ENCODE results near the gene ENKUR. TPM values are rescaled to one million over a fixed set of nuclear protein-coding genes. Genes with fewer than 3 reads are reported as not detected.

Gene ENKUR
- total RNA-seq, 2 donors from 2014 or later = 0.62 TPM; not detected in 1

- TF ChIP-seq POLR2A (IDR thresholded peaks at IDR 0.05) (no peak), POLR2AphosphoS5 (IDR thresholded peaks at IDR 0.05) (no peak)
- TF ChIP-seq, protein P1, sequence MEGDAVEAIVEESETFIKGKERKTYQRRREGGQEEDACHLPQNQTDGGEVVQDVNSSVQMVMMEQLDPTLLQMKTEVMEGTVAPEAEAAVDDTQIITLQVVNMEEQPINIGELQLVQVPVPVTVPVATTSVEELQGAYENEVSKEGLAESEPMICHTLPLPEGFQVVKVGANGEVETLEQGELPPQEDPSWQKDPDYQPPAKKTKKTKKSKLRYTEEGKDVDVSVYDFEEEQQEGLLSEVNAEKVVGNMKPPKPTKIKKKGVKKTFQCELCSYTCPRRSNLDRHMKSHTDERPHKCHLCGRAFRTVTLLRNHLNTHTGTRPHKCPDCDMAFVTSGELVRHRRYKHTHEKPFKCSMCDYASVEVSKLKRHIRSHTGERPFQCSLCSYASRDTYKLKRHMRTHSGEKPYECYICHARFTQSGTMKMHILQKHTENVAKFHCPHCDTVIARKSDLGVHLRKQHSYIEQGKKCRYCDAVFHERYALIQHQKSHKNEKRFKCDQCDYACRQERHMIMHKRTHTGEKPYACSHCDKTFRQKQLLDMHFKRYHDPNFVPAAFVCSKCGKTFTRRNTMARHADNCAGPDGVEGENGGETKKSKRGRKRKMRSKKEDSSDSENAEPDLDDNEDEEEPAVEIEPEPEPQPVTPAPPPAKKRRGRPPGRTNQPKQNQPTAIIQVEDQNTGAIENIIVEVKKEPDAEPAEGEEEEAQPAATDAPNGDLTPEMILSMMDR (IDR thresholded peaks at IDR 0.05) = no peak
- no peaks in the 10 kb centered on the region for H3K9me3 ChIP-seq
- H3K27me3 ChIP-seq (replicated peaks; ENCODE audit: insufficient read depth) = no peaks in the 10 kb centered on the region
- H3K4me1 ChIP-seq (replicated peaks) = no peaks in the 10 kb centered on the region
- H3K27ac ChIP-seq = no peak overlapping the region
- 97% methylated on average over 7 of the region's 7 CpGs for WGBS
- H3K36me3 ChIP-seq = no peaks in the 10 kb centered on the region
- no peak for DNase-seq (ENCODE audit: low spot score)
- no peak overlapping the region for H3K4me3 ChIP-seq
- intact Hi-C loops (cut with DNase I) = no loop called here
Observed at GRCh38 chr10:25061125-25061524, 45.2 kb upstream of the ENKUR start.

DNA sequence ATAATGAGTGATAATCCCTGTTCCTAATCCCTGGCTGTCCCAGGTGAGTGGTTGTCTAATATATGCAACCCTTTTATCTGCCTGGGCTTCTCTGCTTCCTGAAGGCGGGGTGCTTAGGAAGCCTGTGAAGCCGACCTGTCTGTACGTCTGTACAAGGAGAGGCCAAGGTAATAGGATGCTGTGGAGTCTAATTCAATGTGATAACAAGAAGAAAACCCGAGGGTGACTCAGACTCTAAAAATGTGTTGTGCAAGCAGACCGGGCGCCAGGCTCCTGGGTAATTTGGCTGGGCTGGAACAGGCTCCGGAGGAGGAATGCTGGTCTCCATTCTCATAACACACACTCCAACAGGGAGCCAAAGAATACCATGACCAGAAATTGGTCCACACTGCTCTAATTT lies 44.0 kb upstream of the ENKUR start:
- TF ChIP-seq POLR2AphosphoS5 (IDR thresholded peaks at IDR 0.05) (no peak), POLR2A (IDR thresholded peaks at IDR 0.05) (no peak)
- TF ChIP-seq, protein P1 (IDR thresholded peaks at IDR 0.05) = no peak
- intact Hi-C loops (cut with DNase I) = no loop called here
- Histone ChIP-seq H3K4me1 (replicated peaks) (no peaks in the 10 kb centered on the region), H3K4me3 (no peak overlapping the region), H3K27me3 (replicated peaks; ENCODE audit: insufficient read depth) (no peaks in the 10 kb centered on the region), H3K9me3 (no peaks in the 10 kb centered on the region), H3K27ac (no peak overlapping the region), H3K36me3 (no peaks in the 10 kb centered on the region)
- 27% methylated on average over 7 of the region's 7 CpGs for WGBS
- peak; percentile 20 for DNase-seq (ENCODE audit: low spot score)

- Histone ChIP-seq H3K4me3 (no peak overlapping the region), H3K27me3 (replicated peaks; ENCODE audit: insufficient read depth) (no peaks in the 10 kb centered on the region), H3K27ac (no peak overlapping the region), H3K4me1 (replicated peaks) (no peaks in the 10 kb centered on the region), H3K36me3 (no peaks in the 10 kb centered on the region), H3K9me3 (no peaks in the 10 kb centered on the region)
- intact Hi-C loops (cut with DNase I) = no loop called here
- TF ChIP-seq, protein P1 (IDR thresholded peaks at IDR 0.05) = no peak
- no peak for TF ChIP-seq POLR2A (IDR thresholded peaks at IDR 0.05)
- TF ChIP-seq POLR2AphosphoS5 (IDR thresholded peaks at IDR 0.05) = no peak
- WGBS = 82% methylated on average over 4 of the region's 4 CpGs
- DNase-seq (ENCODE audit: low spot score) = no peak
Observed at GRCh38 chr10:25057886-25058285, 41.9 kb upstream of the ENKUR start.

DNA sequence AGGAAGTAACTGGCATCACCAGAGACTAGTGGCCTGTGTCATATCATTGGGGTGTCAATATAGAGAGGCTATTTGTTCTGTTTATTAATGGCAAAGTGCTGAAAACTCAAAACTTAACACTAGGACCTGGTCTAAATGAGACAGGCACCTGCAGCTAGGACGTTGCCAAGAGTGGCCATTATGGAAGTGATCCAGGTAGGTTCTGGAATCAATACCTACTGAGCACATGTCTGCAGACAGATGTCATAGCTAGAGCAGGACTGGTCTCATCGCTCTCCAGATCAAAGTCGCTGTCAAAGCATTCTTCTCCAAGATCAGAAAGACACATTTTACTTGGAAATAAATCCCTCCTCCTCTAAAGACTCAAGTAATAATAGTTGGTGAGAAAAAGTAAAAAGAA lies 40.8 kb upstream of the ENKUR start:
- DNase-seq (ENCODE audit: low spot score) = no peak
- Histone ChIP-seq H3K27me3 (replicated peaks; ENCODE audit: insufficient read depth) (no peaks in the 10 kb centered on the region), H3K36me3 (no peaks in the 10 kb centered on the region), H3K27ac (no peak overlapping the region), H3K4me3 (no peak overlapping the region), H3K4me1 (replicated peaks) (no peaks in the 10 kb centered on the region), H3K9me3 (no peaks in the 10 kb centered on the region)
- 76% methylated on average over 3 of the region's 3 CpGs for WGBS
- TF ChIP-seq POLR2AphosphoS5 (IDR thresholded peaks at IDR 0.05) (no peak), POLR2A (IDR thresholded peaks at IDR 0.05) (no peak)
- TF ChIP-seq, protein P1 (IDR thresholded peaks at IDR 0.05) = no peak
- intact Hi-C loops (cut with DNase I) = no loop called here

GRCh38 chr10:25052012-25052411 lies 36.1 kb upstream of the ENKUR start:
- TF ChIP-seq, protein P1 (IDR thresholded peaks at IDR 0.05) = no peak
- TF ChIP-seq POLR2A (IDR thresholded peaks at IDR 0.05) = no peak
- no peak for TF ChIP-seq POLR2AphosphoS5 (IDR thresholded peaks at IDR 0.05)
- 100% methylated on average over 1 of the region's 1 CpG for WGBS
- intact Hi-C loops (cut with DNase I) = no loop called here

More at GRCh38 chr10:25052012-25052411, 36.1 kb upstream of the ENKUR start:
- Histone ChIP-seq H3K4me3 (no peak overlapping the region), H3K36me3 (no peaks in the 10 kb centered on the region), H3K4me1 (replicated peaks) (no peaks in the 10 kb centered on the region), H3K27ac (no peak overlapping the region), H3K27me3 (replicated peaks; ENCODE audit: insufficient read depth) (no peaks in the 10 kb centered on the region), H3K9me3 (no peaks in the 10 kb centered on the region)
- no peak for DNase-seq (ENCODE audit: low spot score)

All from prostate gland (tissue), 2 donors.